PC-3 (cell line): ENCODE data around the gene PABPC3. TPM values are rescaled to one million over a fixed set of nuclear protein-coding genes. Genes with fewer than 3 reads are reported as not detected.
A peak's percentile ranks its signal among the peaks of the same experiment; 100 is the strongest.

Experiments used
- ATAC-seq: fragments of 200-7000 bp; cut with Tn5 transposase; 2 replicates; pipeline ENCODE4 v1.9.1; 2020; ENCODE audit warnings: mild to moderate bottlenecking, moderate library complexity
- BruUV-seq: library from RNA; stranded (reverse); fragments of 400-500 nt; replicated peaks from 2 replicates; lab custom pipeline; 2021; lab: Mats Ljungman, UMichigan
- CTCF ChIA-PET: fragments of 300-600 bp; sonication (Branson Sonifier 250); formaldehyde crosslinking; loops from one replicate; lab custom pipeline; 2022; ENCODE audit warnings: antibody characterized with exemption; lab: Charles Lee
- POLR2A ChIA-PET: fragments of 300-600 bp; sonication (Branson Sonifier 250); formaldehyde crosslinking; loops from one replicate; lab custom pipeline; 2022; ENCODE audit warnings: antibody characterized with exemption; ENCODE audit not compliant: unreplicated experiment; lab: Charles Lee
- DNase-seq: peaks from one replicate; pipeline ENCODE4 v3.0.0-alpha.2; 2015
- H2AFZ ChIP-seq: fragments of 300-600 bp; sonication (generic); 2 replicates; pipeline ENCODE4 v1.6.0; 2016; ENCODE audit warnings: antibody characterized with exemption, low read length
- H3F3A ChIP-seq: fragments of 300-600 bp; sonication (generic); one replicate; pipeline ENCODE4 v1.6.0; 2017; ENCODE audit warnings: antibody characterized with exemption, low read length, control low read depth, mild to moderate bottlenecking; ENCODE audit not compliant: unreplicated experiment
- H3K27ac ChIP-seq: fragments of 300-600 bp; sonication (generic); 2 replicates; pipeline ENCODE4 v1.5.1; 2016; ENCODE audit warnings: mild to moderate bottlenecking, low read length
- H3K27me3 ChIP-seq: fragments of 300-600 bp; sonication (generic); 2 replicates; pipeline ENCODE4 v1.6.1; 2016; ENCODE audit warnings: low read length, mixed read lengths
- H3K36me3 ChIP-seq: fragments of 300-600 bp; sonication (generic); 2 replicates; pipeline ENCODE4 v1.6.1; 2016; ENCODE audit warnings: low read depth, mixed run types, low read length, mixed read lengths
- H3K4me1 ChIP-seq: fragments of 300-600 bp; sonication (generic); 2 replicates; pipeline ENCODE4 v1.5.1; 2016; ENCODE audit warnings: low read length; ENCODE audit not compliant: insufficient read depth
- H3K4me2 ChIP-seq: fragments of 300-600 bp; sonication (generic); 2 replicates; pipeline ENCODE4 v1.6.0; 2016; ENCODE audit warnings: low read length
- H3K4me3 ChIP-seq: fragments of 300-600 bp; sonication (generic); 2 replicates; pipeline ENCODE4 v1.5.1; 2016; ENCODE audit warnings: mild to moderate bottlenecking, low read length, mixed read lengths
- H3K79me2 ChIP-seq: fragments of 300-600 bp; sonication (generic); 2 replicates; pipeline ENCODE4 v1.6.1; 2017; ENCODE audit warnings: low read length, mixed read lengths
- H3K9ac ChIP-seq: fragments of 300-600 bp; sonication (generic); 2 replicates; pipeline ENCODE4 v1.6.0; 2016; ENCODE audit warnings: mild to moderate bottlenecking, low read length
- H3K9me2 ChIP-seq: fragments of 300-600 bp; sonication (generic); replicated peaks from 2 replicates; pipeline ENCODE4 v1.6.1; 2016; ENCODE audit warnings: mixed run types, low read length, mixed read lengths
- H3K9me3 ChIP-seq: fragments of 300-600 bp; sonication (generic); 2 replicates; pipeline ENCODE4 v1.6.1; 2016; ENCODE audit warnings: low read length, mixed read lengths
- H4K20me1 ChIP-seq: fragments of 300-600 bp; sonication (generic); 2 replicates; pipeline ENCODE4 v1.6.1; 2016; ENCODE audit warnings: low read length, mixed read lengths
- CTCF ChIP-seq: fragments of 300-600 bp; sonication (generic); conservative IDR thresholded peaks from 2 replicates; pipeline ENCODE4 v1.5.1; 2017; ENCODE audit warnings: antibody characterized with exemption, low read depth, mild to moderate bottlenecking, low read length
- EZH2 ChIP-seq: fragments of 300-600 bp; sonication (generic); IDR thresholded peaks from one replicate; pipeline ENCODE4 v1.6.1; 2017; ENCODE audit warnings: antibody characterized with exemption, mild to moderate bottlenecking, low read length; ENCODE audit not compliant: unreplicated experiment
- EZH2phosphoT487 ChIP-seq: fragments of 300-600 bp; sonication (generic); IDR thresholded peaks from 2 replicates; pipeline ENCODE4 v1.6.1; 2018; ENCODE audit warnings: mild to moderate bottlenecking, antibody characterized with exemption, low read length, borderline replicate concordance
- intact Hi-C: fragments of 100-400 bp; cut with micrococcal nuclease; formaldehyde crosslinking; loops from 2 replicates; pipeline ENCODE4 v1.9.0; 2023
- total RNA-seq: library from RNA; depleted of rRNA; stranded (reverse); fragments of >200 nt; gene quantifications from 2 replicates; pipeline ENCODE4 v1.2.3, GENCODE V29; 2014

PABPC3 gene
- total RNA-seq, 1 experiment from 2014 or later: 0.26 TPM

DNA sequence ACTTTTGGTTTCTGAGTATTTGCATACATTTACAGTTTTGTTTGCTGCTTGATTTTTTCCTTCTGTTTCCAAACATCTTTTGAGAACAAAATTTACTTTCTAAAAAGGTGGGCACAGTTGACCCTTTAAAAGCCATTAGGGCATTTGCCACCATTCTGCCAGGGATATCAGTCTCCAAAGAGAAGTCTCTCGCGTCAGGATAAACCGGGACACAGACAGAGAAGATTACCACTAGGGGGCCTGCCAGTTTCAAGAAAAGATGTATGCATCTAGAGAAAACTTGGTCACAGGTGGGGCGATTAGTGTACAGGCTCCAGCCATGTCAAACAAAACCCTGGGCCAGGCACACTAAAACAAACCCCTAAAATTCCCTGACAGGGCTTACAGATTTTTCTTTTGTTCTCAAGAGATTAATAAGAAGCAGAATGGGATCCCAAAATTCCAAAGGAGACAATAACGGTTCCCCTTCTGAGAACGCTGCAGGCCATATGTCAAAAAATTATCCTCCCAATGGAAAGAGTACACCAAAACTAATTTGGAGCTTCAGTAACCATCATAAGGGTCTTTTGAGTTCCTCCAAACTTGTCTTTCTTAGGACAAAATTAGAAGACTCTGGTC lies 10.7 kb upstream of the PABPC3 start:
- no TSS peak for BruUV-seq
- ChIA-PET CTCF (no interaction called here), POLR2A (no interaction called here)
- DNase-seq: peak; percentile 63
- Histone ChIP-seq H2AFZ (no peak overlapping the region), H3K9me3 (no peaks in the 10 kb centered on the region), H3K4me3 (no peak overlapping the region), H3K79me2 (no peaks in the 10 kb centered on the region), H3K27me3 (peaks cover 27% of the 10 kb centered on the region), H3K4me1 (no peaks in the 10 kb centered on the region), H3K27ac (no peak overlapping the region), H4K20me1 (no peaks in the 10 kb centered on the region), H3K4me2 (no peak overlapping the region), H3K9ac (no peak overlapping the region), H3K36me3 (no peaks in the 10 kb centered on the region), H3F3A (no peaks in the 10 kb centered on the region), H3K9me2 (no peaks in the 10 kb centered on the region)
- peak; percentile 83 for ATAC-seq
- TF ChIP-seq EZH2phosphoT487 (no peak), CTCF (peak; percentile 78), EZH2 (no peak)
- intact Hi-C loops: loop anchor here (1.0 kb wide), 3 partner anchors 29 to 290 kb away; partner anchors contain the start of gene MTMR6

DNA sequence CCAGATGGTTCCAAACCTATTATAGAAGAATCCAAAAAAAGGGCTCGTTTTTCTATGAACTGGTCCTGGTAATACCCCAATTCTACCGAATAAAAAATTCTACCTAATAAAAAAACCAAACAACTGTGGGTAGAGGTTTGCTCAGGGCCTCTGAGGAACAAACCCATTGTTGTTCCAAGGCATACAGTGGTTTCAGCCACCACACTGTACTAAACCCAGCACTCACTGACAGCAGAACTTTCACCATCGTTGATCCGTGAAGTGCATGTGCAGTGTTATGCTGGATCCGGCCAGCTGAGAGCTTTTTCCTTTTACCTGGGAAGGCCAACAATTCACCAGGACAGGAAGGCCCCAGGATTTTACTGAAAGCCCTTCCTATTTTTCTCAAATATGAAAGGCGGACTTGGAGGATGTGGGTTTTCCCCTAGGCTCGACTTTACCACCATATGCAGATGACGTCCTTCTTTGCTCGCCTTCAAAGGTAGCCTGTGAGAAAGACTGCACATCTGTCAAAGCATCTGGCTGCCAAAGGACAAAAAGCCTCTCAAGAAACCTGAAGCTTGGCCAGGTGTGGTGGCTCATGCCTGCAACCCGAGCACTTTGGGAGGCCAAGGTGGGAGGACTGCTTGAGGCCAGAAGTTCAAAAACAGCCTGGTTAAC lies 7.2 kb upstream of the PABPC3 start:
- DNase-seq (no peak), ATAC-seq (no peak)
- BruUV-seq: no TSS peak
- Histone ChIP-seq H3K9me3 (no peaks in the 10 kb centered on the region), H3K9me2 (no peaks in the 10 kb centered on the region), H3K9ac (no peak overlapping the region), H3K79me2 (no peaks in the 10 kb centered on the region), H3K27ac (no peak overlapping the region), H2AFZ (no peak overlapping the region), H3K4me2 (no peak overlapping the region), H3K4me1 (no peaks in the 10 kb centered on the region), H3K36me3 (no peaks in the 10 kb centered on the region), H3K27me3 (peaks cover 29% of the 10 kb centered on the region), H4K20me1 (no peaks in the 10 kb centered on the region), H3F3A (no peaks in the 10 kb centered on the region), H3K4me3 (no peak overlapping the region)
- no peak for TF ChIP-seq EZH2phosphoT487
- TF ChIP-seq CTCF: no peak
- TF ChIP-seq EZH2: no peak
- intact Hi-C loops: no loop called here
- CTCF ChIA-PET: no interaction called here
- POLR2A ChIA-PET: no interaction called here

- no peaks in the 10 kb centered on the region for H3F3A ChIP-seq
- DNase-seq (no peak), ATAC-seq (no peak)
- H3K27me3 ChIP-seq: peaks cover 35% of the 10 kb centered on the region
- no peak overlapping the region for H3K4me2 ChIP-seq
- no peak overlapping the region for H2AFZ ChIP-seq
- no peaks in the 10 kb centered on the region for H3K9me2 ChIP-seq
- H3K4me3 ChIP-seq: no peak overlapping the region
- POLR2A ChIA-PET: no interaction called here
- H3K36me3 ChIP-seq: no peaks in the 10 kb centered on the region
- H3K79me2 ChIP-seq: no peaks in the 10 kb centered on the region
- intact Hi-C loops: no loop called here
- H3K27ac ChIP-seq: no peak overlapping the region
- no peaks in the 10 kb centered on the region for H3K9me3 ChIP-seq
- no TSS peak for BruUV-seq
- no peaks in the 10 kb centered on the region for H4K20me1 ChIP-seq
- TF ChIP-seq CTCF (no peak), EZH2phosphoT487 (no peak), EZH2 (no peak)
- H3K4me1 ChIP-seq: no peaks in the 10 kb centered on the region
- CTCF ChIA-PET: no interaction called here
- no peak overlapping the region for H3K9ac ChIP-seq
Observed at GRCh38 chr13:25097426-25097825, 1.5 kb downstream of the PABPC3 start.
